Left ventricle myocardium inferior (tissue), 1 donor: ENCODE measurements around the gene LRRFIP1. TPM values are rescaled to one million over a fixed set of nuclear protein-coding genes. Genes with fewer than 3 reads are reported as not detected.
A peak's percentile ranks its signal among the peaks of the same experiment; 100 is the strongest.
"Not testable (repeated sequence)": the region's sequence is repeated elsewhere in the genome, so short reads cannot be mapped to it uniquely, and the experiment has no call there.

Source experiments
- DNase-seq: peaks from one replicate; pipeline ENCODE4 v3.0.0-alpha.2; 2020
- H3K27ac ChIP-seq: fragments of 200-600 bp; replicated peaks from 2 replicates; pipeline ENCODE4 v1.8.0; 2021
- H3K27me3 ChIP-seq: fragments of 200-600 bp; 2 replicates; pipeline ENCODE4 v1.8.0; 2021; ENCODE audit warnings: low read depth
- H3K36me3 ChIP-seq: fragments of 200-600 bp; 2 replicates; pipeline ENCODE4 v1.8.0; 2021
- H3K4me1 ChIP-seq: fragments of 200-600 bp; 2 replicates; pipeline ENCODE4 v1.8.0; 2021
- H3K4me3 ChIP-seq: fragments of 200-600 bp; 2 replicates; pipeline ENCODE4 v1.8.0; 2021; ENCODE audit warnings: mild to moderate bottlenecking, moderate library complexity
- H3K9me3 ChIP-seq: fragments of 200-600 bp; replicated peaks from 2 replicates; pipeline ENCODE4 v1.8.0; 2021
- intact Hi-C: fragments of 100-400 bp; cut with micrococcal nuclease; formaldehyde crosslinking; loops from one replicate; pipeline ENCODE4 v1.11.0; 2022
- total RNA-seq: library from RNA; stranded (reverse); fragmentation: NEBNext Ultra II Directional; extraction: Animal tissue kit (Norgen Biotek cat#: 25700); gene quantifications from one replicate; pipeline ENCODE4 v1.2.1, GENCODE V29; 2021
- TF ChIP-seq, protein P1 (sequence below): fragments of 200-600 bp; IDR thresholded peaks from 2 replicates; pipeline ENCODE4 v1.8.0; 2021; ENCODE audit warnings: antibody characterized with exemption, mild to moderate bottlenecking, borderline replicate concordance
- donor health status: DM: no; HTN: yes; CAD: no; lungs with severe emphysema.

Gene LRRFIP1
- total RNA-seq, 1 donor from 2014 or later: 97.1 TPM

DNA sequence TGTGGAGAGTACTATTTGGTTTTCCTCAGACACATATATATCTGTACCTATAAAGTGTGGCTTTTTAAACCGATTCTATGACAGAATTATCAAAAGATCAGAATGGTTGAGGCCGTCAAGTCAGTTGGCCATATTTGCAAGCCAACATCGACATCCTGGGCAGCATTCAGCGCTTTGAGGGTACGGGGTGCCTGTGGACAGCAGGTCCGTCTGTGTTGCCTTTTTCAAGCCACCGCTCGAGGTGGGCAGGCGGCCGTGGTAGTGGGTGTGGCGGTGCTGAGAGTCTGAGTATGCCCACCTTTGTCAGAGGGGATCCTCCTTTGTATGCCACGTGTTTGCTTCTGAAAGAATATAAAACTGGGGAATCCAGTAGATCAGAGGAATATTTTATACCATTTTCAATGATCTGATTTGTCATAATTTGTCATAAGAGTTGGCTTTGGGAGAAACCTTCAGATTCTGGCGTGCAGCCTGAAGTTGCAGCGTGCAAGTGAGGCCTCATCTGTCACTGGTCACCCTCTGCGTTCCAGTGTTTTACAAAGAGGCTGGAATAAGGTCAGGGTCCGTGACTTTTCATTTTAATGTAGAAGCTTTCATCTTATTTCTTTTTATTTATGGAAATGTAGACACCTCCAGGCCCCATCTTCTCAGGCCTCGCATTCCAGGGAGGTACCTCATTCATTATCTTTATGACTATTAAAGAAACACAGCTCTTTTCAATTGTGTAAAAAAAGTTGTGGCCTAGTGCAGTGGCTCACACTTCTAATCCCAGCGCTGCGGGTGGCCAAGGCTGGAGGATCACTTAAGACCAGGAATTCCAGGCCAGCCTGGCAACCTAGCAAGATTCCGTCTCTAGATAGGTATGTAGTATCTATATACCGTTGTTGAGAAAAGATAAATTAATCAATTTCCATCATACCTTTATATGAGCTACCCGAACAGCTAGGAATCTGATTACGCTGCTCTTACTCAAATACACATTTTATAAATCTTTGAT is 133.4 kb downstream of the LRRFIP1 start:
- no peak for DNase-seq
- peaks cover 84% of the 10 kb centered on the region for H3K36me3 ChIP-seq
- peaks cover 20% of the 10 kb centered on the region for H3K4me1 ChIP-seq
- H3K27ac ChIP-seq: no peak overlapping the region
- TF ChIP-seq, protein P1, sequence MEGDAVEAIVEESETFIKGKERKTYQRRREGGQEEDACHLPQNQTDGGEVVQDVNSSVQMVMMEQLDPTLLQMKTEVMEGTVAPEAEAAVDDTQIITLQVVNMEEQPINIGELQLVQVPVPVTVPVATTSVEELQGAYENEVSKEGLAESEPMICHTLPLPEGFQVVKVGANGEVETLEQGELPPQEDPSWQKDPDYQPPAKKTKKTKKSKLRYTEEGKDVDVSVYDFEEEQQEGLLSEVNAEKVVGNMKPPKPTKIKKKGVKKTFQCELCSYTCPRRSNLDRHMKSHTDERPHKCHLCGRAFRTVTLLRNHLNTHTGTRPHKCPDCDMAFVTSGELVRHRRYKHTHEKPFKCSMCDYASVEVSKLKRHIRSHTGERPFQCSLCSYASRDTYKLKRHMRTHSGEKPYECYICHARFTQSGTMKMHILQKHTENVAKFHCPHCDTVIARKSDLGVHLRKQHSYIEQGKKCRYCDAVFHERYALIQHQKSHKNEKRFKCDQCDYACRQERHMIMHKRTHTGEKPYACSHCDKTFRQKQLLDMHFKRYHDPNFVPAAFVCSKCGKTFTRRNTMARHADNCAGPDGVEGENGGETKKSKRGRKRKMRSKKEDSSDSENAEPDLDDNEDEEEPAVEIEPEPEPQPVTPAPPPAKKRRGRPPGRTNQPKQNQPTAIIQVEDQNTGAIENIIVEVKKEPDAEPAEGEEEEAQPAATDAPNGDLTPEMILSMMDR: no peak
- intact Hi-C loops: no loop called here
- H3K27me3 ChIP-seq: no peaks in the 10 kb centered on the region
- H3K4me3 ChIP-seq: no peak overlapping the region
- no peaks in the 10 kb centered on the region for H3K9me3 ChIP-seq

DNA sequence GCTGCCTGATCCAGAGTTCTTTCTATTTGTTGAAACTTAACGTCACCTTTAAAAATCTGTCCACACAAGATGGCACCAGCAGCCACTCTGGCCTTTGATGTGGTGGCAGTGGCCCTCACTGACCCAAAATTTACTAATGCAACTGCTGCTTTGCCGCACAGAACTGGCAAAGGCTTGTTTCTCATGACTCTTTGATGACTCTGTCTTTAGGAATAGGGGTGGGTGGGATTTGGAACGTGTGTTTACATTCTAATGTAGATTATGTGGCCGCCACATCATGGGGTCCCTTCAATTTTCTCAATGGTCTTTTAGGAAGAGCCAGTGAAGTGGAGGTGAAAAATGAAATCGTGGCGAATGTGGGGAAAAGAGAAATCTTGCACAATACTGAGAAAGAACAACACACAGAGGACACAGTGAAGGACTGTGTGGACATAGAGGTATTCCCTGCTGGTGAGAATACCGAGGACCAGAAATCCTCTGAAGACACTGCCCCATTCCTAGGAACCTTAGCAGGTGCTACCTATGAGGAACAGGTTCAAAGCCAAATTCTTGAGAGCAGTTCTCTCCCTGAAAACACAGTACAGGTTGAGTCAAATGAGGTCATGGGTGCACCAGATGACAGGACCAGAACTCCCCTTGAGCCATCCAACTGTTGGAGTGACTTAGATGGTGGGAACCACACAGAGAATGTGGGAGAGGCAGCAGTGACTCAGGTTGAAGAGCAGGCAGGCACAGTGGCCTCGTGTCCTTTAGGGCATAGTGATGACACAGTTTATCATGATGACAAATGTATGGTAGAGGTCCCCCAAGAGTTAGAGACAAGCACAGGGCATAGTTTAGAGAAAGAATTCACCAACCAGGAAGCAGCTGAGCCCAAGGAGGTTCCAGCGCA is 135.2 kb downstream of the LRRFIP1 start:
- intact Hi-C loops, H3K9me3 ChIP-seq, H3K4me3 ChIP-seq, DNase-seq, H3K27ac ChIP-seq, H3K27me3 ChIP-seq: not testable (repeated sequence)
- peaks cover 33% of the 10 kb centered on the region for H3K4me1 ChIP-seq
- peaks cover 80% of the 10 kb centered on the region for H3K36me3 ChIP-seq

DNA sequence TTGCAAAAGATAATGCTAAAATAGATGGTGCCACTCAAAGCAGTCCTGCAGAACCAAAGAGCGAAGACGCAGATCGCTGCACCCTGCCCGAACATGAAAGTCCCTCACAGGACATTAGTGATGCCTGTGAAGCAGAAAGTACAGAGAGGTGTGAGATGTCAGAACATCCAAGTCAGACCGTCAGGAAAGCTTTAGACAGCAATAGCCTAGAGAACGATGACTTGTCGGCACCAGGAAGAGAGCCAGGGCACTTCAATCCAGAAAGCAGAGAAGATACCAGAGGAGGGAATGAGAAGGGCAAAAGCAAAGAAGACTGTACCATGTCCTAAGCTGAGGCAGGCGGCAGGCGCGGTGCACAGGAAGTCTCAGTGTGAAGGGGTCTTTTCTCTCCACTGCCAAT is 136.4 kb downstream of the LRRFIP1 start:
- TF ChIP-seq, protein P1: no peak
- no peak overlapping the region for H3K4me3 ChIP-seq
- H3K27me3 ChIP-seq: no peaks in the 10 kb centered on the region
- DNase-seq: no peak
- H3K9me3 ChIP-seq: no peaks in the 10 kb centered on the region
- H3K4me1 ChIP-seq: peaks cover 26% of the 10 kb centered on the region
- intact Hi-C loops: no loop called here
- peak overlapping the region; percentile 50 for H3K27ac ChIP-seq
- peaks cover 68% of the 10 kb centered on the region for H3K36me3 ChIP-seq

DNA sequence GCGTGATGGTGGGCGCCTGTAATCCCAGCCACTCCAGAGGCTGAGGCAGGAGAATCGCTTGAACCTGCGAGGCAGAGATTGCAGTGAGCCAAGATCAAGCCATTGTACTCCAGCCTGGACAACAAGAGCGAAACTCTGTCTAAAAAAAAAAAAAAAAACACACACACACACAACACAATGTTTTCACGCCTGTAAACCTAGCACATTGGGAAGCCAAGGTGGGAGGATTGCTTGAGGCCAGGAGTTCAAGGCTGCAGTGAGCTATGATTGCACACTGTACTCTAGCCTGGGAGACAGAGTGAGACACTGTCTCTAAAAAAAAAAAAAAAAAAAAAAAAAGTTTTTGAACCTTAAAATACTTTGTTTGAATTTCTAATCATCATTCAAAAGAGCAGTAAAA is 137.7 kb downstream of the LRRFIP1 start:
- DNase-seq, H3K27ac ChIP-seq, H3K9me3 ChIP-seq, H3K4me3 ChIP-seq, H3K27me3 ChIP-seq, intact Hi-C loops: not testable (repeated sequence)
- Histone ChIP-seq H3K36me3 (peaks cover 63% of the 10 kb centered on the region), H3K4me1 (peaks cover 26% of the 10 kb centered on the region)

DNA sequence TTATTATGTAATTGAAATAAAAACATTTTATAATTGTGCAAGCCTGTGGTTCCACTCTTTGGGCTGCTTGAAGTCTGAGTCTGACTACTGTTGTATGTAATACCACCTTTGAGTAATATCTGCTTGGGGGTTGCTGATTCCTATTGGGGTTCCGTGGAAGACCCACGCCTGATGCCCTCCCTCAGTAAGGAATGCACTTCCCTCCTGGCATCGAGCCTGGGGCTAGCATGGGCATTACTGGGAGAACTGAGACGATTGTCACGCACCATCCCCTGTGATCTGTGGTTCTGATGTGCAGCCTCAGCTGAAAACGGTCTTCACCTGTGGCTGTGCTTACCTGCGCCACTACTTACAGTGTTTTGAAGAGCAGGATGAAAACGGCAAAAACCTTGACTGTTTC is 138.5 kb downstream of the LRRFIP1 start:
- Histone ChIP-seq H3K9me3 (no peaks in the 10 kb centered on the region), H3K27me3 (no peaks in the 10 kb centered on the region), H3K4me1 (peaks cover 26% of the 10 kb centered on the region), H3K27ac (peak overlapping the region; percentile 56), H3K4me3 (no peak overlapping the region), H3K36me3 (peaks cover 63% of the 10 kb centered on the region)
- no peak for DNase-seq
- TF ChIP-seq, protein P1: no peak
- intact Hi-C loops: no loop called here

DNA sequence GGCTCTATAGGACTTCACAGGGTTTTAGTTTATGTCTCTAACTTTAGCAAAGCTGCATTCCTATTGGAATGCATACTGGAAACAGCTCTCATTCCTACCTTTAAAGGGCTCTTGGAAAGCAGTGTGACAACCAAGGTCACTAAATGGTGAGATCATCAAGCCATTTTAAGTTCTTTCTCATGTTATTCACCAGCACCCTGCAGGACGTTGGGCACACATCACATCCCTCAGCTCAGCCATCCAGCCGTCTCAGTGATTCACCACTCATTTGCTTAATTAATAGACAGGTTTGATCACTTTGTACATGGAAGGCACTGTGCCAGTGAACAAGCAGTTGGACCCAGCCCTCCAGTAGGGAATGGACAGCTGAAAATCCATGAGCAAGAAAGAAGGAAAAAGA is 139.0 kb downstream of the LRRFIP1 start:
- Histone ChIP-seq H3K4me1 (peaks cover 26% of the 10 kb centered on the region), H3K9me3 (no peaks in the 10 kb centered on the region), H3K36me3 (peaks cover 63% of the 10 kb centered on the region), H3K27ac (peak overlapping the region; percentile 56), H3K4me3 (no peak overlapping the region), H3K27me3 (no peaks in the 10 kb centered on the region)
- TF ChIP-seq, protein P1: no peak
- intact Hi-C loops: no loop called here
- no peak for DNase-seq
